Measurements from ENCODE around the gene VASP.

VASP gene

GRCh38 chr19:45517238-45517637, 10.0 kb downstream of the VASP start:
- DNase-seq = no peak

DNA sequence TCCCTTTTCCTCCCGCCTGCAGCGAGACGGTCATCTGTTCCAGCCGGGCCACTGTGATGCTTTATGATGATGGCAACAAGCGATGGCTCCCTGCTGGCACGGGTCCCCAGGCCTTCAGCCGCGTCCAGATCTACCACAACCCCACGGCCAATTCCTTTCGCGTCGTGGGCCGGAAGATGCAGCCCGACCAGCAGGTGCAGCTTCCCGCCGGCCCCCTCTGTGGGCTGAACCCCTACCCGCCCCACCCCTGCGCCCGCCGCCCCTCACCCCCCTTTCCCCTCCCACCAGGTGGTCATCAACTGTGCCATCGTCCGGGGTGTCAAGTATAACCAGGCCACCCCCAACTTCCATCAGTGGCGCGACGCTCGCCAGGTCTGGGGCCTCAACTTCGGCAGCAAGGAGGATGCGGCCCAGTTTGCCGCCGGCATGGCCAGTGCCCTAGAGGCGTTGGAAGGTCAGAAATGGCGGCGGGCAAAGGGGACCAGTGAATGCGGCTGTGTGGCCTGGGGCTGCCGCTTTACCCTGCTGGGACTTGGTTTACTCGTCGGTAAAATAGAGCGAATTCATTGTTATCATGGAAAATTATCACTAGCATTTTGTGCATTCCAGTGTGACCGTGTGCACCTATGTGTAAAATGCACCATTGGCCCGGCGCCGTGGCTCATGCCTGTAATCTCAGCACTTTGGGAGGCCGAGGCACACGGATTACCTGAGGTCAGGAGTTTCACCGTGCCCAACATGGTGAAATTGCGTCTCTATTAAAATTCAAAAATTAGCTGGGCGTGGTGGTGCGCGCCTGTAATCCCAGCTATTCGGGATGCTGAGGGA, 10.6 kb downstream of the VASP start:
- DNase-seq = no peak

- no peak for DNase-seq
Observed at GRCh38 chr19:45518469-45518826, 11.2 kb downstream of the VASP start.

- no peak for DNase-seq
Observed at GRCh38 chr19:45522010-45522941, 15.0 kb downstream of the VASP start.

- DNase-seq = peak; percentile 68
Observed at GRCh38 chr19:45523642-45524256, 16.5 kb downstream of the VASP start.

- no peak for DNase-seq
Observed at GRCh38 chr19:45524575-45525129, 17.4 kb downstream of the VASP start.

GRCh38 chr19:45526143-45526542, 18.9 kb downstream of the VASP start:
- DNase-seq = no peak

DNA sequence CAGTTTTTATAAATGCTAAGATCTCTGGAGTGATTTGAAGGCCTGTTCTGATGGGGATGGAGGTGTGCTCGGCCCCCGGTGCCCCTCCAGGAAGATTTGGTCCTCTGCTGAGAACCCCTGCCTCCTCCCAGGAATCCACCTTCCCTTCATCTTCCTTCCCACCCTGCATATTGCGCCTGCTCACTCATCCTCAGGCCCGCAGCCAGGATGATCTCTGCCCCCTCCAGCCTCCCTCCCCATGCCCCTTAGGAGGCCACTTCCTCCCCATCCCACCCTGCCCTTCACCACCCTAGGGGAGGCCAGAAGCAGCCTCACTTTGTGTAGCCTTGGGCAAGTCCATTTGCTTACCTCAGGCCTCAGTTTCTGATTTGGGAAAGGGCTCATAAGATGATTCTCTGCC, 19.7 kb downstream of the VASP start:
- no peak for DNase-seq

- no peak for DNase-seq
Observed at GRCh38 chr19:45527731-45528130, 20.5 kb downstream of the VASP start.

DNA sequence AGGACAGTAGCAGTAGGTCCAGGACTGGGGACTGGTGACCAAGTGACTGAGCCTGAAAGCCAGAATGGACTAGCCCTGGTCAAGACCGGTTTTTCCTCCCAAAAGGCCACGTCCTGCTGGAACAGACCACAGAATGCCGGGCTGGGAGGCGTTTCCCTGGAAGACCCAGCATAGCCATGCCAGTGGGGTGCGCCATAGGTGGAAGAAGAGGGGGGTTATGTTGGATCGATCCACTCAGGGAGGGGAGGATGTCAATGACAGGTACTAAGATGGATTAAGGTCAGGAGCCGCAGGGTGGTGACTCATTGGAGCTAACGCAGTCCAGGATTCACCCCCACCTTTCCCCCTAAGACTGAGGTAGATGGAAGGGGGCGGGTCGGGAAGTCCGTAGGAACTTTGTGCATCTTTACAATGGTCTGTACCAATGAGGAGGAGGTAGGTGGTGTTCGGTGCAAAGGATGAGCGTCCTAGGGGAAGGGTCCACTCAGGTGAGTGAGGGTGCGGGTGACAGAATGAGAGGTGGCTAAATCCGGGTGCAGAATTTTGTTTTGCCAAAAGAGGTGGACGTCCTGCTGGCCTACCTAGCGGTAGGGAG, 21.0 kb downstream of the VASP start:
- DNase-seq = no peak

- DNase-seq = no peak
Observed at GRCh38 chr19:45528744-45529419, 21.6 kb downstream of the VASP start.

DNA sequence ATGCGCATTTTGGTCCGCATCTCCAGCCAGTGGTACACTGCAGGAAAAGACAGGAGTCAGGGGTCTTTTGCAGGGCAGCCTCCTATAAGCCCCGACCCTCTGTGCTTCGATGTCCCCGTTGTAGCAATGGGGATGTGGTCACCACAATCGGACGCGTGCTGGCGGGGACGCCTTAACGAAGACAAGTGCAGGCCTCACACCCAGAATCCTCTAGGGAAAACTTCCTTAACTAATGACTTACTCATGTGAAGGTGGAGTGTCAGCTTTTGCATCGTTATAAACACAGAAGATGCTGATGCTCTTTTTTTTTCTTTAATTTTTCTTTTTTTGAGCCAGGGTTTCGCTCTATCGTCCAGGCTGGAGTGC, 22.1 kb downstream of the VASP start:
- no peak for DNase-seq

DNA sequence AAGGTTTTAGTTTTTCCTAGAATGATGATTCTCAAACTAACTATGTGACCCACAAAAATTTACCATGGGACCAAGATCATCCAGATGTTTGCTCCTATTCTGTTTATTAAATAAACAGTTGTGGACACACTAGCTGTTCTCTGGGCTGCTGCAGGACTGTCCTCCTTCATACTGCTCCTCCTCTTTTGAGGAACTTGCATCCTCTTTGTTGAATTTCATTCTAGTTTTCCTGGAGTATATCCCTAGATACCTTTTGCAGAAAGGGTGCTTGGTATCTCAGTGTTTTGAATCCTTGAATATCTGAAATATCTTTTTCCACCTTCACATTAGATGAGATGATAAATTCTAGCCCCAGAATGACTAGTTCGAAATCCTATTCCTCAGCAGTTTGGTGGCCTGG, 24.1 kb downstream of the VASP start:
- DNase-seq = no peak

GRCh38 chr19:45539459-45539858, 32.2 kb downstream of the VASP start:
- no peak for DNase-seq

GRCh38 chr19:45542234-45542668, 35.0 kb downstream of the VASP start:
- DNase-seq = no peak

DNA sequence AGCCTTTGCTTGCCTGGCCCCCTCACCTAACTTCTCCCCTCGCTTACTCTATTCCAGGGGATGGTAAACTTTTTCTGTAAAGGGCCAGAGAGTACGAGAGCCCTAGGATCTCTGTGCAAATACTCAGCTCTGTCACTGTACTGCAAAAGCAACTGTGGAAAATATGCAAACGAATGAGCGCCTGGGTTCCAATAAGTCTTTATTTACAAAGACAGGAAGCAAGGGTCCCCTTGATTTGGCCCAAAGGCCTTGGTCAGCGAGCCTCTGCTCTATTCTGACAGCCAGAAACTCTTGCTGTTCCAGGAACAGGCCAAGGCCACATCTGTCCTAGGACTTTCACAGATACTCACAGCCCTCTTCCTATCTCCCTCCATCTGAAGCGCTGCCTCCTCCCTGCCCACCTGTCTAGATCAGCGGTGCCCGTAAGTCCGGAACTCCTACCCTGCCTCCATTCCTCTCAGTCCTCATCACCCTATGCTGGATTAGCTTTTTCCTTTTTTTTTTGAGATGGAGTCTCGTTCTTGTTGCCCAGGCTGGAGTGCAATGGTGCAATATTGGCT, 40.0 kb downstream of the VASP start:
- DNase-seq = no peak

DNA sequence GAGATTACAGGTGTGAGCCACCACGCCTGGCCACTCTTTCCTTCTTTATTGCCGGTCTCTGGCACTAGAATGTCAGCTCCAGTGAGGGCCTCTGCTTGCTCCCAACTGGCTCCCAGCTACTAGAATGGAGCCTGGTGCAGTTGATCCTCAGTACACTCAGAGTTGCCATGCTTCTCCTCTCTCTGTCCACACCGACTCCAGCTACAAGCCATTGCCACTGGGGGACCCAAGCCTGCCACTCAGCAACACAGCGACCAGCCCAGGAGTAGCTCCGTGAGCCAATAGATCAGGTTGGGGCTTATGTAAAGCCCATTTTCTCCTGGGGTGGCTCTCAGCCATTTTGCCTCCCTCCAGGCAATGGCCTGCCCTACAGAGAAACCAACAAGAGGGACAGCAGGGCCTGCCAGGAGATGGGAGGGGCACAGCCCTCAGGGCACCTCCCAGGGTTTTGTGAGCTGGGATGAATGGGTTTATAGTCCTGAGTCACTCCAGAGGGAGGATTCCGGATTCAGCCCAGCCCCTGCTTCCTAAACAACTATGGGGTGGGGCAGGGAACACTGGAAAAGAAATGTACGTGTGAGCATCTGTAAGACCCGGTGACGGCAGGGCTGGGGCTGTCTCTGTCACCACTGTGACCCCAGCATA, 40.8 kb downstream of the VASP start:
- DNase-seq = no peak

GRCh38 chr19:45553464-45553863, 46.2 kb downstream of the VASP start:
- no peak for DNase-seq

DNA sequence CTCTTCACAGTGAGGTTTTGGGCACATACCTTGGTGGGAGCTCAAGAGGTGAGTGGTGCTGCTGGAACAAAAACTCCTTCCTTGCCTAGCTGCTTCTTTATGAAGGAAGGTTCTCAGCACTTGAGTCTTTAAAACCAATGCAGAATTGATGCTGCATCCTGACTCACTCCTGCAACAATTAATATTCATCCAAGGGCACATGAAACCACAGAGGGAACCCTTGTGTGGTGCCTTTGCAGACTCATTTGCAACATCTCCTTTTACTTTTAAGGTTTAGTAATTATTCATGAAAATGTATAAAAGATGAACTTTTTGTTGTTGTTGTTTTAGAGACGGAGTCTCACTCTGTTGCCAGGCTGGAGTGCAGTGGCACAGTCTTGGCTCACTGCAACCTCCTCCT, 47.2 kb downstream of the VASP start:
- no peak for DNase-seq

DNA sequence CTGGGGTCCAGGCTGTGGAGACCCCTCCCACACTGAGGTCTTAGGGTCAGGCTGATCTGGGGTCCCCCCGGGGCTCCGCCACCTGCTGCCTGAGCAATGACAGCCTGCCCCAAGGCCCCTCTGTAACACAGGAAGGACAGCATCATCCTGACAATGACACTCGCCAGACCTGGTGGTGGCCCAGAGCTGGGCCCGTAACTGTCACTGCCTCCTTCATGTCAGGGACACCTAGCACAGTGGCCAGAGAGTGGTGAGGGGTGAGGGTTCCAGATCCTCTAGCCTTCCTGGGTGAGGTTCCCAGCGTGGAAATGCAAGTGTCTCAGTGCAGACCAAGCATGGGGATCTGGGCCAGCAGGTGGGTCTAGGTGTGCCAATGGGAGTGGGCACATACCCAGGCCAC, 49.6 kb downstream of the VASP start:
- no peak for DNase-seq

DNA sequence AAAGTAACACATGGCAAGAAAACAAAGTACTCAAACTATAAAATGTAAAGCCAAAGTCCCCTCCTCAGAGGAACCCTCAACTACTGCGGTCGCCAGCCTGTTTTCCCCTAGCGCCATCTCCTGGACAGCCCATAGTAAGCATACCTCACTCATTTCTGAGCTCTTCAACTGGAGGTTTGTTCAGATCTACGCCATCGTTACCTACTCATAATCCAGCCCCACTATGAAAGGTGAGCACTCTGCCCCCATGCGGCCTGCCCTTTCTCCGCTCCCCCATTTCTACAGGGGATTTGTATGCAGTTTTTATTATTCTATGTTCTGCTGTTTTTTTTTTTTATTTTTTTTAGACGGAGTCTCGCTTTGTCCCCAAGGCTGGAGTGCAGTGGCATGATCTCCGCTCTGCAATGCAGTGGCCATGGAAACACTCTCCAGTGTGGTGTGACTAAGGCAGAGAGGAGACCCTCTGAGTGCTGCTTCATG, 51.2 kb downstream of the VASP start:
- peak; percentile 67 for DNase-seq

Measured in activated CD8-positive, alpha-beta memory T cell treated with anti-CD3 and anti-CD28 coated beads, Interleukin-2, amount 50 U/mL, for 4 hours (primary cell).